Liver (tissue), 9 donors: Measurements from ENCODE around the gene NPL. TPM values are rescaled to one million over a fixed set of nuclear protein-coding genes. Genes with fewer than 3 reads are reported as not detected.
A peak's percentile ranks its signal among the peaks of the same experiment; 100 is the strongest.

Experiments
- DNase-seq: peaks from one replicate; pipeline ENCODE4 v3.0.0-alpha.2; 2017; ENCODE audit warnings: low spot score
- H3K27ac ChIP-seq, 2 donors: one replicate each; pipeline ENCODE4 v1.7.0; 2013; ENCODE audit warnings: inconsistent platforms in 2 of 2, low read length in 2 of 2, control low read depth in 1 of 2, low read depth in 1 of 2, mild to moderate bottlenecking in 1 of 2
- H3K27me3 ChIP-seq, 4 donors: one replicate each; pipeline versions ENCODE4 v1.6.1 to v1.7.0; 2013; ENCODE audit warnings: low read length in 3 of 4, inconsistent platforms in 1 of 4, mild to moderate bottlenecking in 1 of 4, moderate library complexity in 1 of 4; ENCODE audit not compliant: control insufficient read depth in 4 of 4, insufficient read depth in 4 of 4
- H3K36me3 ChIP-seq, 4 donors: one replicate each; pipeline versions ENCODE4 v1.6.1 to v1.7.0; 2013; ENCODE audit warnings: low read length in 3 of 4, mild to moderate bottlenecking in 3 of 4, low read depth in 1 of 4, moderate library complexity in 1 of 4; ENCODE audit not compliant: control insufficient read depth in 4 of 4, insufficient read depth in 3 of 4
- H3K4me1 ChIP-seq, 4 donors: one replicate each; pipeline versions ENCODE4 v1.6.1 to v1.7.0; 2013; ENCODE audit warnings: low read length in 3 of 4, mild to moderate bottlenecking in 3 of 4, moderate library complexity in 1 of 4; ENCODE audit not compliant: control insufficient read depth in 4 of 4, insufficient read depth in 4 of 4
- H3K4me3 ChIP-seq, 3 donors: one replicate each; pipeline versions ENCODE4 v1.6.1 to v1.7.0; 2013; ENCODE audit warnings: low read length in 3 of 3, control low read depth in 1 of 3, low read depth in 1 of 3, mild to moderate bottlenecking in 1 of 3
- H3K9ac ChIP-seq, 2 donors: one replicate each; pipeline ENCODE4 v1.7.0; 2013; ENCODE audit warnings: low read length in 2 of 2, mild to moderate bottlenecking in 2 of 2, moderate library complexity in 2 of 2, control low read depth in 1 of 2, low read depth in 1 of 2
- H3K9me3 ChIP-seq, 4 donors: one replicate each; pipeline versions ENCODE4 v1.6.1 to v1.7.0; 2013; ENCODE audit warnings: low read length in 3 of 4; ENCODE audit not compliant: control insufficient read depth in 4 of 4
- GABPA ChIP-seq, 2 donors: IDR thresholded peaks in 1 of 2; conservative IDR thresholded peaks in 1 of 2; 2 replicates each; pipeline ENCODE4 v1.6.1; 2016; ENCODE audit warnings: antibody characterized with exemption in 2 of 2, mild to moderate bottlenecking in 1 of 2, moderate library complexity in 1 of 2
- HNF4A ChIP-seq, 2 donors: conservative IDR thresholded peaks; 2 replicates each; pipeline ENCODE4 v1.6.1; 2016; ENCODE audit warnings: antibody characterized with exemption in 2 of 2, mild to moderate bottlenecking in 2 of 2
- JUND ChIP-seq, 2 donors: IDR thresholded peaks; 2 replicates each; pipeline ENCODE4 v1.6.1; 2016; ENCODE audit warnings: antibody characterized with exemption in 2 of 2
- NR2F2 ChIP-seq: IDR thresholded peaks from 2 replicates; pipeline ENCODE4 v1.6.1; 2016; ENCODE audit warnings: antibody characterized with exemption
- RAD21 ChIP-seq, 2 donors: IDR thresholded peaks; 2 replicates each; pipeline ENCODE4 v1.6.1; 2016; ENCODE audit warnings: antibody characterized with exemption in 2 of 2, mild to moderate bottlenecking in 2 of 2
- RXRA ChIP-seq, 2 donors: IDR thresholded peaks; 2 replicates each; pipeline ENCODE4 v1.6.1; 2017 to 2018; ENCODE audit warnings: antibody characterized with exemption in 2 of 2, mild to moderate bottlenecking in 1 of 2
- TAF1 ChIP-seq: conservative IDR thresholded peaks from 2 replicates; pipeline ENCODE4 v1.6.1; 2016; ENCODE audit warnings: antibody characterized with exemption, mild to moderate bottlenecking
- WGBS: extraction: QIAGEN DNeasy Blood & Tissue Kit; methylation state at CpG from one replicate; pipeline ENCODE4 v1.1.7; 2013; 5-methylcytosine and 5-hydroxymethylcytosine counted together
- polyA plus RNA-seq, 2 donors: library from polyadenylated mRNA; stranded (reverse) in 1 of 2; unstranded in 1 of 2; fragments of 200-250 nt in 1 of 2; fragments of >200 nt in 1 of 2; fragmentation: Nextera tagmentation in 1 of 2; extraction: Ambion mirVana in 1 of 2; gene quantifications; one replicate each; pipeline versions ENCODE4 v1.2.1 to v1.2.3, GENCODE V29; 2013 to 2015
- total RNA-seq, 2 donors: library from RNA; depleted of rRNA; stranded (reverse); fragments of >200 nt; gene quantifications; one replicate each; pipeline ENCODE4 v1.2.3, GENCODE V29; 2014
- TF ChIP-seq, protein P1 (sequence below): IDR thresholded peaks from 2 replicates; pipeline ENCODE4 v1.6.1; 2016; ENCODE audit warnings: antibody characterized with exemption, mild to moderate bottlenecking
- TF ChIP-seq, protein P2 (sequence below): IDR thresholded peaks from 2 replicates; pipeline ENCODE4 v1.6.1; 2016; ENCODE audit warnings: antibody characterized with exemption
- TF ChIP-seq, protein P3 (sequence below): IDR thresholded peaks from 2 replicates; pipeline ENCODE4 v1.6.1; 2016; ENCODE audit warnings: antibody characterized with exemption
- TF ChIP-seq, protein P4 (sequence below): fragments of 150-350 bp; IDR thresholded peaks from 2 replicates; pipeline ENCODE4 v1.5.1; 2017; ENCODE audit warnings: improper control_type of control experiment, low read depth, low read length; ENCODE audit not compliant: missing input control
- donor health status: healthy.
- donor health status: healthy.
- donor health status: healthy.
- donor health status: healthy.
- donor health status: healthy.

The NPL gene
- total and polyA plus RNA-seq, 4 donors, result 8.5 to 47.3 (median 15.9) TPM

DNA sequence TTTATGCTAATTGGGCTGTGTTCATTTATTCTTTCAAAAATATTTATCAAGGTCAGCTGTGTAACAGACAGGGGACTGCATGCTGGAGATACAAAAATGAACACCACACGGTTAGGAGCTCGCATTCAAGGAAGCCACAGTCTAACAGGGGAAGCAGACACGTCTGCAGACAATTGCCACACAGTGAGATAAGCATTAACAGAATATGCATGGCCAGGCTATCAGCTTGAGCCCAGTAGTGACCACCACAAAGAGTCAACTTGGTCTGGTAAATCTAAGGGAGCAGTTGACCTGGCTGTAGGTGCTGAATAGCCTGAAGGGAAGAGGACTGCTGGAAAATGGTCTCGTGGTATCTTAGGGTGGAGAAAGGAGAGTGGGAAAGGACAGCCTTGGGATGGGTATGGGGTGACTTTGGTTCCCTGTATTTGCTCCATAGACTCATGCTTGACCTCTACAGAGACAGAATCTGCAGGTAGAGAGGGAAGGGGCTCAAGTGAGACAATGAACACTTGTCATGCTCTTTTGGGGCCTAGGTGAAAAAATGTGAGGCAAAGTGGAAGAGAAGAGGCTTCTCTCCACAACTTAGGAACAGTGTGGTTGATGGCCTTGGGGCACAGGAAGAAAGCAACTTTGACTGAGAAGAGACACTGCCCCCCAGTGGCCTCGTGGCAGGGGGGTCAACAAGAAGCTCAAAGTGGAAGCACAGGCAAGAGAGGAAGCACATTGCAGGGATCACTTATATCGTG lies 7.6 kb upstream of the NPL start:
- H3K4me3 ChIP-seq, result no peak overlapping the region
- H3K27me3 ChIP-seq, result no peaks in the 10 kb centered on the region
- peaks cover 0 to 3% (median 1%) of the 10 kb centered on the region in 4 donors for H3K4me1 ChIP-seq
- DNase-seq, result peak; percentile 73
- H3K36me3 ChIP-seq, result no peaks in the 10 kb centered on the region
- no peak overlapping the region for H3K9ac ChIP-seq
- H3K27ac ChIP-seq, result no peak overlapping the region
- TF ChIP-seq, protein P1, sequence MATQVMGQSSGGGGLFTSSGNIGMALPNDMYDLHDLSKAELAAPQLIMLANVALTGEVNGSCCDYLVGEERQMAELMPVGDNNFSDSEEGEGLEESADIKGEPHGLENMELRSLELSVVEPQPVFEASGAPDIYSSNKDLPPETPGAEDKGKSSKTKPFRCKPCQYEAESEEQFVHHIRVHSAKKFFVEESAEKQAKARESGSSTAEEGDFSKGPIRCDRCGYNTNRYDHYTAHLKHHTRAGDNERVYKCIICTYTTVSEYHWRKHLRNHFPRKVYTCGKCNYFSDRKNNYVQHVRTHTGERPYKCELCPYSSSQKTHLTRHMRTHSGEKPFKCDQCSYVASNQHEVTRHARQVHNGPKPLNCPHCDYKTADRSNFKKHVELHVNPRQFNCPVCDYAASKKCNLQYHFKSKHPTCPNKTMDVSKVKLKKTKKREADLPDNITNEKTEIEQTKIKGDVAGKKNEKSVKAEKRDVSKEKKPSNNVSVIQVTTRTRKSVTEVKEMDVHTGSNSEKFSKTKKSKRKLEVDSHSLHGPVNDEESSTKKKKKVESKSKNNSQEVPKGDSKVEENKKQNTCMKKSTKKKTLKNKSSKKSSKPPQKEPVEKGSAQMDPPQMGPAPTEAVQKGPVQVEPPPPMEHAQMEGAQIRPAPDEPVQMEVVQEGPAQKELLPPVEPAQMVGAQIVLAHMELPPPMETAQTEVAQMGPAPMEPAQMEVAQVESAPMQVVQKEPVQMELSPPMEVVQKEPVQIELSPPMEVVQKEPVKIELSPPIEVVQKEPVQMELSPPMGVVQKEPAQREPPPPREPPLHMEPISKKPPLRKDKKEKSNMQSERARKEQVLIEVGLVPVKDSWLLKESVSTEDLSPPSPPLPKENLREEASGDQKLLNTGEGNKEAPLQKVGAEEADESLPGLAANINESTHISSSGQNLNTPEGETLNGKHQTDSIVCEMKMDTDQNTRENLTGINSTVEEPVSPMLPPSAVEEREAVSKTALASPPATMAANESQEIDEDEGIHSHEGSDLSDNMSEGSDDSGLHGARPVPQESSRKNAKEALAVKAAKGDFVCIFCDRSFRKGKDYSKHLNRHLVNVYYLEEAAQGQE, result no peak
- TF ChIP-seq GABPA (IDR thresholded peaks at IDR 0.05 in 1 of 2, conservative IDR thresholded peaks at IDR 0.05 in 1 of 2) (no peak), JUND (IDR thresholded peaks at IDR 0.05) (no peak), TAF1 (no peak), NR2F2 (peak; percentile 78), RXRA (IDR thresholded peaks at IDR 0.05) (peak in 1 of 2 donors; percentile 23), HNF4A (conservative IDR thresholded peaks at IDR 0.05) (no peak), RAD21 (IDR thresholded peaks at IDR 0.05) (peak; percentile 78 to 87)
- TF ChIP-seq, protein P2, sequence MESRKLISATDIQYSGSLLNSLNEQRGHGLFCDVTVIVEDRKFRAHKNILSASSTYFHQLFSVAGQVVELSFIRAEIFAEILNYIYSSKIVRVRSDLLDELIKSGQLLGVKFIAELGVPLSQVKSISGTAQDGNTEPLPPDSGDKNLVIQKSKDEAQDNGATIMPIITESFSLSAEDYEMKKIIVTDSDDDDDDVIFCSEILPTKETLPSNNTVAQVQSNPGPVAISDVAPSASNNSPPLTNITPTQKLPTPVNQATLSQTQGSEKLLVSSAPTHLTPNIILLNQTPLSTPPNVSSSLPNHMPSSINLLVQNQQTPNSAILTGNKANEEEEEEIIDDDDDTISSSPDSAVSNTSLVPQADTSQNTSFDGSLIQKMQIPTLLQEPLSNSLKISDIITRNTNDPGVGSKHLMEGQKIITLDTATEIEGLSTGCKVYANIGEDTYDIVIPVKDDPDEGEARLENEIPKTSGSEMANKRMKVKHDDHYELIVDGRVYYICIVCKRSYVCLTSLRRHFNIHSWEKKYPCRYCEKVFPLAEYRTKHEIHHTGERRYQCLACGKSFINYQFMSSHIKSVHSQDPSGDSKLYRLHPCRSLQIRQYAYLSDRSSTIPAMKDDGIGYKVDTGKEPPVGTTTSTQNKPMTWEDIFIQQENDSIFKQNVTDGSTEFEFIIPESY, result no peak
- TF ChIP-seq, protein P3, sequence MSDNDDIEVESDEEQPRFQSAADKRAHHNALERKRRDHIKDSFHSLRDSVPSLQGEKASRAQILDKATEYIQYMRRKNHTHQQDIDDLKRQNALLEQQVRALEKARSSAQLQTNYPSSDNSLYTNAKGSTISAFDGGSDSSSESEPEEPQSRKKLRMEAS, result peak; percentile 31
- TF ChIP-seq, protein P4, sequence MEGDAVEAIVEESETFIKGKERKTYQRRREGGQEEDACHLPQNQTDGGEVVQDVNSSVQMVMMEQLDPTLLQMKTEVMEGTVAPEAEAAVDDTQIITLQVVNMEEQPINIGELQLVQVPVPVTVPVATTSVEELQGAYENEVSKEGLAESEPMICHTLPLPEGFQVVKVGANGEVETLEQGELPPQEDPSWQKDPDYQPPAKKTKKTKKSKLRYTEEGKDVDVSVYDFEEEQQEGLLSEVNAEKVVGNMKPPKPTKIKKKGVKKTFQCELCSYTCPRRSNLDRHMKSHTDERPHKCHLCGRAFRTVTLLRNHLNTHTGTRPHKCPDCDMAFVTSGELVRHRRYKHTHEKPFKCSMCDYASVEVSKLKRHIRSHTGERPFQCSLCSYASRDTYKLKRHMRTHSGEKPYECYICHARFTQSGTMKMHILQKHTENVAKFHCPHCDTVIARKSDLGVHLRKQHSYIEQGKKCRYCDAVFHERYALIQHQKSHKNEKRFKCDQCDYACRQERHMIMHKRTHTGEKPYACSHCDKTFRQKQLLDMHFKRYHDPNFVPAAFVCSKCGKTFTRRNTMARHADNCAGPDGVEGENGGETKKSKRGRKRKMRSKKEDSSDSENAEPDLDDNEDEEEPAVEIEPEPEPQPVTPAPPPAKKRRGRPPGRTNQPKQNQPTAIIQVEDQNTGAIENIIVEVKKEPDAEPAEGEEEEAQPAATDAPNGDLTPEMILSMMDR, result peak; percentile 60
- H3K9me3 ChIP-seq, result no peaks in the 10 kb centered on the region
- WGBS, result 53% methylated on average over 6 of the region's 6 CpGs

DNA sequence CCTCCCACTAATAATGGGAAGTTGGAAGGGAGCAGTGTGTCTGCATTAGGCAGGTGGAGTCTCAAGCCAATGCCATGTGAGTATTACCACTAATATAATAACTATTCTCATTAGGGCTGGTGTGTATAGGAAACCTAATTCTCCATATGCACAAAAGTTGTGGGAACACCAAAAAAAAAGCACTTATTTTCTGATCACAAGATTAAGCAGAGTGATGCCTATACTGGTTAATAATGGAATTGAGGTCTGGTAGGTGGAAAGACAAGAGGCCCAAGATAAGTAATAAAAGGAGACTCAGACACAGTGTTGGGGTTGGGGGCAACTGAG lies 7.0 kb upstream of the NPL start:
- Histone ChIP-seq H3K9ac (no peak overlapping the region), H3K4me3 (no peak overlapping the region), H3K9me3 (no peaks in the 10 kb centered on the region), H3K36me3 (no peaks in the 10 kb centered on the region), H3K27ac (no peak overlapping the region), H3K4me1 (peaks cover 0 to 4% (median 0%) of the 10 kb centered on the region in 4 donors), H3K27me3 (no peaks in the 10 kb centered on the region)
- no peak for DNase-seq
- no peak for TF ChIP-seq JUND (IDR thresholded peaks at IDR 0.05)
- TF ChIP-seq, protein P3, result peak; percentile 3
